Stimulated activated CD4-positive, alpha-beta T cell treated with anti-CD3 and anti-CD28 coated beads, Interleukin-2, amount 100 ng/mL, for 24 hours (primary cell): ENCODE data around the gene STARD8.
A peak's percentile ranks its signal among the peaks of the same experiment; 100 is the strongest.
"Not testable (repeated sequence)": the region's sequence is repeated elsewhere in the genome, so short reads cannot be mapped to it uniquely, and the experiment has no call there.

Experiments
- DNase-seq, 2 donors: peaks; one replicate each; pipeline ENCODE4 v3.0.0-alpha.2; 2020

Gene STARD8

GRCh38 chrX:68659786-68660185 lies 12.3 kb downstream of the STARD8 start:
- no peak for DNase-seq

GRCh38 chrX:68660746-68661145 lies 13.3 kb downstream of the STARD8 start:
- no peak for DNase-seq

DNA sequence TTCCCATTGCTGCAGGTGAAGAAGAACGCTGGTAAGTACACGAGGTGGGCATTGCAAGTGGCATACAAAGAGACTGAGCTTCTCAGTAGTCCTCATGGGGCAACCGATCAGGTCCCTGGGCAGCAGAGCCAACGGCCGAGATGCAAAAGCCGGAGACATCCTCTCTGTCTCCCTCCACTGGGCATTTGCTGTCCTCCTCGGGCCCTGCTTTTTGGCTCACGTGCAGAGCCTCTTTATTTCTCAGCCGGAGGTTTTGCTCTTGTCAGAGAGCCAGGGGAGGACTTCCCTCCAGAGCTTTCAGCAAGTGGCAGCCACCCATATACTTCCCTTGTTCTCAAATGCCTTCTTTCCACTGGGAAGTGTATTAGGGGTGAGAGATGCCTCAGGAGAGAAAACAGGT lies 18.0 kb downstream of the STARD8 start:
- no peak for DNase-seq

DNA sequence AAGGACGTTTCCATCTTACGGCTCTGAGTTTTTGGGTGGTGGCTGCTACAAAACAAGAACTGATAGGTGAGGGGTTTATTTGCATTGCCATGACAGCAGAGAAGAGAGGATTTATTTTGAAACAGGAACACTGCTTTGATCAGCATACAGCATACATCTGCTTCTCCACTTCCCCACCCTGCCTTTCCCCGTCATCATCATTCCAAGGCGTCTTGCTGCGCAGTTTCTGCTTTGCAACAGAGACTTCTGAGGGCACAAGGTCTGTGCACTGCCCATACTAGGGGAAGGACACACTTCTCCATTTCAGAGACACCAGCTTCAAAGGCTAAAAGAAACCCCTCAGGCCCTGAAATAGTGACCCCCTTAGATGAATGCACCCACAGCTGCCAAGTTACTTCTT lies 19.1 kb downstream of the STARD8 start:
- no peak for DNase-seq

DNA sequence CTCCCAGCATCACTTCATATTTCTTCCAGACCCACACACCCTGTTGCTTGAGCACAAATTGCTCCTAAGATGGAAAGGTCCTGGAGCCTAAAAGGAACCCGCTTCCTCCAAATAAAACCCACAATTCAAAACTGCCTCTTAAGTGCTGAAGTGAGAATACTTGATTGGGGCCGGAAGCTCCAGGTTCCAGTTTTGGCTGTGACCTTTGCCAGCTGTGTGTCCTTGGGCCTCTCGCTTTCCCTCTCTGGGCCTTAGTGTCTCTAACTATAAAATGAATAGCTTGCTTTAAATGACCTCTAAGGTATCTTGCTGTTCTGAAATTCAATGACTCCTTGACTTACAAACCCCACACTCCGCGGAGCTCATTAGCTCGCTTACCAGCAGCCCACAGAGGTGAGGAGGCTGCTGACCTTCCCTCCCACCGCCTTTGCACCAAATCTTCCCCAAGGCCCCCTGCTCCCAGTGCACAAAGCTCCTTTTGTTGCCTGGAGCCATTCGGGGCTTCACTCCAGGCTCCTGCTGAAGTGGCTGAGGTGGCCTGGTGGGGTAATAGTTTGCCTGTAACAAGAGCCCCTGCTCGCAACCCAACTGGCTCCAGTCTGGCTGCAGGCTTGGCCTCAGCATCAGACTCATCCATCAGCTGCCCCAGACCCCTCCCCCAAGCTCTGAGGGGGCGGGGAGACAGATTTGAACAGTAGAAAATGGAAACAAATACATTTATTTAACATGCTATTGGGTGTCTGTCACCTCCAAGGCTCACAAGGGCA lies 21.8 kb downstream of the STARD8 start:
- no peak for DNase-seq

DNA sequence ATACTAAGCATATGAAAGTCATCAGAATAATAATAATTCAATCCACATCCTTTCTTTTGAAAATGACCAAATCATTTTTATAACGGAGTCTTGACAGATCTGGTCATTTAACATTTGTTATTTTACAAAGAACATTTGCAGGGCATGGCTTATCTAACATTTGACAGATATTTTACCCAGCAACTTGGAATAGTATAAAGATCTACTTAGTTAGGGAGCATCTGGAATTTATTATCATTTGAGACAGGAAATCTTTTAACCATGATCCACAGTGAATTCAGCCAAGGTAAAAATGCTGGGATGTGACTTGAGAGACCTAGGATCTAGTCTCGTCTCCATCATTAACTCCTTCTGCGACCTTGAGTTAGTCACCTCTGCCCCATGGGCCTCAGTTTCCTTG lies 22.4 kb downstream of the STARD8 start:
- no peak for DNase-seq

GRCh38 chrX:68671221-68671620 lies 23.8 kb downstream of the STARD8 start:
- no peak for DNase-seq

GRCh38 chrX:68672581-68673318 lies 25.3 kb downstream of the STARD8 start:
- no peak for DNase-seq

- DNase-seq, result no peak
Observed at GRCh38 chrX:68675571-68675970, 28.1 kb downstream of the STARD8 start.

DNA sequence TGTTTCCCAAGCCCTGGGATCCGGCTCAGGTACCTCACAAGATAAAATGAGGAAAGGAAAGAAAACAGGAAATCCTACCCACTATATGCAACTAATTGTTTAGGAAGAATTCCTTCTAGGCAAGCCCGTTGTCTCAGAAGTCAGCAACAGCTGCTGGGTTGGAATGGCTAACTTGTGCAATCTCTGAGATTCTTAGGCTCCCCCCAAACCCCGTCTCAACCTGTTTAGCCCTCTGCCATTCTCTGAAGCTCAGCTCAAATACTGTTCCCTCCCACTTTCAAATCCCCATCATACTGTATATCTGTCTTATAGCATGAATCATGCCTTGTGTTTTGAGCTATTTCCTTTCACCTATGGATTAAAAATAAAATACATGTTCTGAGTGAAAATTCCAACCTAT lies 28.9 kb downstream of the STARD8 start:
- no peak for DNase-seq

GRCh38 chrX:68677998-68678397 lies 30.5 kb downstream of the STARD8 start:
- no peak for DNase-seq

- DNase-seq, result no peak
Observed at GRCh38 chrX:68681443-68681941, 34.0 kb downstream of the STARD8 start.

DNA sequence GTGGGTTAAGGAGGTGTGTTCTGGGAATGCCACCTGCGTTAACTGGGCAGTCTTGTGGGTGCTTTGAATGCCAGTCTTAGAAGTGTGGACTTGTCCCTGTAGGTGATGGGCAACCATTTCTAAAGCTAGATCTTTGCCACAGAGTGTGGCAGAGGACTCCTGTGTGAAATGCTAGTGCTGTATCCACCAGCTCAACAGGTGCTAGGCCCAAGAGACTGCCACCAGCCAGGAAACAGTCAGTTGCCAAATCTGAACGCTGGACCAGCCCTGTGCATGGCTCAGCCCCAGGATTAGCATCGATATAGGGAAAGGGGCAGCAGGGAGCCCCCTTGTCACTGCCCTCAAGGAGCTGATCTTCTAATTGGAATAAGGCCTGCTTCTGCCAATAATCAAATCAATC lies 35.3 kb downstream of the STARD8 start:
- DNase-seq, result no peak

DNA sequence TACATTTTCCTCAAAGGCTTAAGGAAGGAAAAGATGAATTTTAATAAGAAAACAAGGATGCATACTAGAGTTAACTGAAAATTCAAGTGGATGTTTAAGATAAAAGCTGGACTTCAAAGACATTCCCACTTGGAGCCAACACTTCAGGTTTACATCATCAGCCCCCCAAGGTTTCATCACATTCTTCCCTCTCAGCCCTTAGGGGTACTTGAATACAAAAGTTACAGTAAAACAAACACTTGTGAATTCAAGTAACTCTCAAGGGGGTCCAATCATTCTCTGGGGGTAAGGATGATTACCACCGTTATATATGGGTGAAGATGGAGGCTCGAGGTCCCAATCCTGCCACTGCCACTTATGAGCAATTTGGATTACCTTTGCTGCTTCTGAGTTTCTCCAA lies 36.1 kb downstream of the STARD8 start:
- no peak for DNase-seq

DNA sequence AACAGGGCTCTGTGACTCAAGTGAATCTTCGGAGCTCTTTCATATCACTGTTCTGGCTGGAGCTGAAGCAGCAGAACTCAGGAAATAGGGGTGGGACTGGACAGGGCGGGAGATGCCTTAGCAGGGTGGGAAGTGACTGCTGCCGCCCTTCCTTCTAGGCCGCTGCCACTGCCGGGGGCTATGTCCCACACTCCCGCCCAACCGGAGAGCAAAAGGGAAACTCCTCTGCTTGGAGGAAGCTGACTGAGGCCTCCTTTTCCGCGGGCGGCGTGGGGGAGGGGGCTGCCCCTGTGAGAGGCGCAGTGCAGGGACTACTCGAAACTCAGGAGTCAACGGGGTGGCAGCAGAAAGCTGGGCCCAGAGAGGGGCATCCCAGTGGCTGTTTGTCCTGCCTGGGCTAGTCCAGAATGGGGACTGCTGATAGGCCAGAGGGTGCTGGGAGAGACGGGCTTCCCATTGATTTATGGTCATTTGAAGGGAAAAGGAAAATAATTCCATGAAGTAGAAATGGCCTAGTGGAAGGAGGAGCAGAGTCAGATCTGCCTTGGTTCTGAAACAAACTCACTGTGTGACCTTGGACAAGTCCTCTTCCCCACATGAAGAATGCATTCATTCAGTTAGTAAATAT lies 36.9 kb downstream of the STARD8 start:
- peak in 1 of 2 donors; percentile 33 for DNase-seq

DNA sequence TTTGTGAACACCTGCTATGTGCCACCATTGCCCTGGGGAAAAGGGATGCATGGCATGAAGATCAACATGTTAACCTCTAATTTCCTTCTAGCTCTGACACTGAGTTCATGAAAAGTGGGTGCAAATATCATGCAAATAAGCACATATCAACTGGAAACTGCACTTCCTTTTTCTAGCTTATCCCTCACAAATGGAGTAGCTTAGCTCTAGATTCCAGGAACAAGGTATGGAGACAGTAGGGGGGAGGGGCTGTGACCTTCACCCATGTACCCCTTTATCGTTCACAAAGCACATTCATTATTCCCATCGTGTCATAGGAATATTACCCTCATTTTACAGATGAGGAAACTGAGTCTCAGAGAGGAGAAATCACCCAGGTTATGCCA lies 37.4 kb downstream of the STARD8 start:
- DNase-seq, result no peak

- no peak for DNase-seq
Observed at GRCh38 chrX:68685685-68686084, 38.2 kb downstream of the STARD8 start.

DNA sequence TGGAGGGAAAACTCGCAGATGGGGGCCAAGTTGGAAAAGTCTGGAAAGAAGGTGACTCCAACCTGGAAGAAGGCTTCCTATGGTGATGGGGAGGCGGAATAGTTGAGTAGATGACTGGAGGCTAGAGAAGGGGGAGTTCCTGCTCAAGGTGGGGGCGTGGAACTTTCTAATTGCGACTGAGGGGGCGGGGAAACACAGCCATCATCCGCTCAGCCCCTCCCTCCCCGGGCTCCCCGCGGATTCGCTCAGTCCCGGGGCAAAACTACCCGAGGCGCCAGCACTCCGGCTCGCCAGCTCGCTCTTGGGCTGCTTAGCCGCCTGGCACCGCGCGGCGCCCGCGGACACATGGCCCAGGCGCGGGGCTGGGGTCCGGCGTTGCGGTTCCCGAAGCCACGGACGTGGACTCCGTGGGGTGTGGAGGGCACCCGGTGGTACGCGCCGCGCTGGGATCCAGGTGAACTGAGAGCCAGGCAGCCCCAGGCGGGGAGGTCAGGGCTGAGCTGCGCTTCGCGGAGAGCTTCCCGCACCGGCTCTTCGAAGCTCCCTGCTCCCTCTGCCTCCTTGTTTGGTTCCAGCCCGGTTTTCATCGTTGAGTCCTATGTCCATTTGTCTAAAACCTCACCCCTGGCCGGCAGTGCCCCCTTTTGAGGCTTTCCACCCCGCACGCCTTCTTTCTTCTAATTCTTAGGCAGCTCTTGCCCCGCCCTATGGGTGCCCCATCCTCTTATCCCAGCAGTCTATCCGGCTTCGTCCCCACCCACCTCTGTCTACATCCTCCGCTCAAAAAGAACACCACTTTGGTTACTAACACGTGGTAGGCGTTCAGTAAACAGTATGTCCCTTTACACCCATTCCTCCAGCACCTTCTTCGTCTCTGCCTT lies 38.9 kb downstream of the STARD8 start:
- peak; percentile 17 to 32 for DNase-seq

GRCh38 chrX:68688931-68689330 lies 41.5 kb downstream of the STARD8 start:
- DNase-seq, result not testable (repeated sequence)

- no peak for DNase-seq
Observed at GRCh38 chrX:68690936-68691501, 43.6 kb downstream of the STARD8 start.

DNA sequence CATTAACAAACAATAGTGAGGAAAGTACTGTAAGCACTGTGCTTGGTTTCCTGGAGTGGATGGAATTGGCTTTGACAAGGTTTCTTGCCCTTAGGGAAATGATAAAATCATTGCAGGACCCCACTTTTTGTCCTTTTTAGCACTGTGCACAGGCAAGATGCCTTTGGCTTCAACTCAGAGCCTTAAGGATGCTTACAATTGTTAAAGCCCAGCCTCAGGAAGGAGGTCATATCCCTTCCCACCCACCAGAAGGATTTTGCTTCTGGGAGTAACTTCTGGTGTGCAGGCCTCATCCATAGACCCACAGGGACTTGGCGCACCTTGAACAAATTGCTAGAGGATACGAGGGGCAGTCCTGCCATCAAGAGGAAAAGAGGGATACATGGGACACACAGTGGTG lies 44.5 kb downstream of the STARD8 start:
- no peak for DNase-seq

DNA sequence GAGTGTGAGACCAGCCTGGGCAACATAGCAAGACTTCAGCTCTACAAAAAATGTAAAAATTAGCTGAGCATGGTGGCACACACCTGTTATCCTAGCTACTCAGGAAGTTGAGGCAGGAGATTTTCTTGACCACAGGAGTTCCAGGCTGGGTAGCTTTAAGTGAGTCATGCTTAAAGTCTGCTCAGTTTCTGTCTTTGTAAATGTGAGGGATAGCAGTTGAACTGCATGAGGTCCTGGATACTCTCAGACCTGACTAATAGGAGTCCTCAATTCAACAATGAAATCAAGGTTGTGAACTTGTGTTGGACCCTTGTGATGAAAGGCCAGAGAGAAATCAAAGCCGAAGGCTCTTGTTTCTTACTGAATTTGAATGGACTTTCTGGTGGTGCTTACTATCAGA lies 45.2 kb downstream of the STARD8 start:
- no peak for DNase-seq
